Esophagus squamous epithelium (tissue), 5 donors: ENCODE results near the gene PAOX. TPM values are rescaled to one million over a fixed set of nuclear protein-coding genes. Genes with fewer than 3 reads are reported as not detected.
"Not testable (repeated sequence)": the region's sequence is repeated elsewhere in the genome, so short reads cannot be mapped to it uniquely, and the experiment has no call there.

Experiments
- DNase-seq: peaks from one replicate; lab custom pipeline; 2025; lab: John Stamatoyannopoulos, UW
- H3K27ac ChIP-seq, 4 donors: fragments of 200-600 bp; sonication (generic); one replicate each; pipeline ENCODE4 v1.5.1; 2016 to 2019; ENCODE audit warnings: mild to moderate bottlenecking in 1 of 4
- H3K27me3 ChIP-seq, 4 donors: fragments of 200-600 bp; sonication (generic); 1 replicate in 3 of 4; 2 replicates in 1 of 4; pipeline versions ENCODE4 v1.5.1 to v1.6.0; 2017 to 2021; ENCODE audit warnings: antibody characterized with exemption in 1 of 4
- H3K36me3 ChIP-seq, 3 donors: fragments of 200-600 bp; sonication (generic); one replicate each; pipeline ENCODE4 v1.5.1; 2016 to 2019
- H3K4me1 ChIP-seq, 3 donors: fragments of 200-600 bp; sonication (generic); one replicate each; pipeline ENCODE4 v1.5.1; 2017 to 2019
- H3K4me3 ChIP-seq, 4 donors: fragments of 200-600 bp; sonication (generic); 1 replicate in 3 of 4; 2 replicates in 1 of 4; pipeline ENCODE4 v1.5.1; 2016 to 2019; ENCODE audit warnings: mild to moderate bottlenecking in 2 of 4, moderate library complexity in 1 of 4
- H3K9me3 ChIP-seq, 3 donors: fragments of 200-600 bp; sonication (generic); one replicate each; pipeline ENCODE4 v1.5.1; 2016 to 2019
- CTCF ChIP-seq, 6 experiments: fragments of 450-650 bp in 4 of 6; fragments of 200-600 bp in 2 of 6; sonication (generic) in 2 of 6; IDR thresholded peaks; one replicate each; pipeline ENCODE4 v1.5.1; 2016 to 2019; ENCODE audit warnings: antibody characterized with exemption in 6 of 6, mild to moderate bottlenecking in 4 of 6, moderate library complexity in 4 of 6
- POLR2A ChIP-seq, 4 donors: fragments of 450-650 bp; IDR thresholded peaks; one replicate each; pipeline ENCODE4 v1.6.1; 2017; ENCODE audit warnings: antibody characterized with exemption in 4 of 4, mild to moderate bottlenecking in 4 of 4, moderate library complexity in 3 of 4
- WGBS, 2 donors: methylation state at CpG; one replicate each; pipeline ENCODE4 v1.1.5; 2018; 5-methylcytosine and 5-hydroxymethylcytosine counted together
- intact Hi-C: fragments of 100-400 bp; cut with DNase I; formaldehyde crosslinking; loops from one replicate; pipeline ENCODE4 v1.15.0; 2022
- total RNA-seq, 4 donors: library from RNA; depleted of rRNA; stranded (reverse); fragments of >200 nt; gene quantifications; one replicate each; pipeline ENCODE4 v1.1.0, GENCODE V29; 2016
- donor health status: DM: yes; HTN: yes; CAD: no.

PAOX gene
- total RNA-seq, 4 donors from 2014 or later, result 11.5 to 16.6 (median 15.9) TPM

GRCh38 chr10:133422223-133422806 lies 43.3 kb downstream of the PAOX start:
- DNase-seq, result no peak
- peaks cover 0 to 15% (median 11%) of the 10 kb centered on the region in 3 donors for H3K4me1 ChIP-seq
- peaks cover 0 to 47% (median 13%) of the 10 kb centered on the region in 3 donors for H3K36me3 ChIP-seq
- TF ChIP-seq CTCF (IDR thresholded peaks at IDR 0.05), result no peak
- no peak for TF ChIP-seq POLR2A (IDR thresholded peaks at IDR 0.05)
- no peak overlapping the region for H3K4me3 ChIP-seq
- intact Hi-C loops, result no loop called here
- H3K27ac ChIP-seq, result no peak overlapping the region
- 66 to 80% methylated on average over 1 to 7 of the region's 16 CpGs for WGBS, 2 donors
- H3K9me3 ChIP-seq, result no peaks in the 10 kb centered on the region
- H3K27me3 ChIP-seq, result peaks cover 0 to 34% (median 3%) of the 10 kb centered on the region in 4 donors

GRCh38 chr10:133422807-133423771 lies 44.0 kb downstream of the PAOX start:
- TF ChIP-seq POLR2A (IDR thresholded peaks at IDR 0.05) (no peak), CTCF (IDR thresholded peaks at IDR 0.05) (no peak)
- DNase-seq, result no peak
- WGBS, 2 donors, result 5 to 80% methylated on average over 2 to 24 of the region's 88 CpGs

GRCh38 chr10:133424102-133424501 lies 45.0 kb downstream of the PAOX start:
- no CpG with 5 or more reads among the region's 46 CpGs for WGBS, 2 donors
- Histone ChIP-seq H3K4me1 (peaks cover 0 to 15% (median 11%) of the 10 kb centered on the region in 3 donors), H3K27me3 (peaks cover 0 to 34% (median 3%) of the 10 kb centered on the region in 4 donors), H3K36me3 (peaks cover 0 to 31% (median 5%) of the 10 kb centered on the region in 3 donors)
- H3K27ac ChIP-seq, intact Hi-C loops, H3K4me3 ChIP-seq, DNase-seq, H3K9me3 ChIP-seq: not testable (repeated sequence)

More at GRCh38 chr10:133422807-133423771, 44.0 kb downstream of the PAOX start:
- H3K4me1 ChIP-seq, result peaks cover 0 to 15% (median 11%) of the 10 kb centered on the region in 3 donors
- H3K27me3 ChIP-seq, result peaks cover 0 to 34% (median 3%) of the 10 kb centered on the region in 4 donors
- no peaks in the 10 kb centered on the region for H3K9me3 ChIP-seq
- H3K27ac ChIP-seq, result no peak overlapping the region
- intact Hi-C loops, result no loop called here
- H3K4me3 ChIP-seq, result peak overlapping the region in 2 of 4 donors; percentile 29 to 48
- H3K36me3 ChIP-seq, result peaks cover 0 to 41% (median 13%) of the 10 kb centered on the region in 3 donors

GRCh38 chr10:133424601-133425000 lies 45.5 kb downstream of the PAOX start, which contains the start of gene SPRN:
TSS of gene SPRN (minus strand) at chr10:133424625. CDS start at chr10:133423681, 944 bp downstream.
- intact Hi-C loops, DNase-seq, H3K27ac ChIP-seq, H3K9me3 ChIP-seq: not testable (repeated sequence)
- Histone ChIP-seq H3K27me3 (peaks cover 0 to 34% (median 3%) of the 10 kb centered on the region in 4 donors), H3K4me3 (peak within 1 kb of the TSS in 2 of 4 donors; percentile 29 to 48), H3K36me3 (peaks cover 0 to 26% (median under 1%) of the 10 kb centered on the region in 3 donors), H3K4me1 (peaks cover 0 to 15% (median 11%) of the 10 kb centered on the region in 3 donors)
- no CpG with 5 or more reads among the region's 37 CpGs for WGBS, 2 donors

- H3K27me3 ChIP-seq, intact Hi-C loops, H3K4me1 ChIP-seq, DNase-seq, H3K36me3 ChIP-seq, H3K27ac ChIP-seq, H3K9me3 ChIP-seq, H3K4me3 ChIP-seq: not testable (repeated sequence)
- 24 to 53% methylated on average over 4 of the region's 4 CpGs for WGBS, 2 donors
Measured at GRCh38 chr10:133429571-133429970, 50.5 kb downstream of the PAOX start.

GRCh38 chr10:133431888-133432613 lies 53.0 kb downstream of the PAOX start:
- H3K27ac ChIP-seq, H3K4me3 ChIP-seq, H3K9me3 ChIP-seq, H3K36me3 ChIP-seq, H3K27me3 ChIP-seq, intact Hi-C loops, DNase-seq, H3K4me1 ChIP-seq: not testable (repeated sequence)
- WGBS, 2 donors, result no CpG with 5 or more reads among the region's 9 CpGs

- H3K4me1 ChIP-seq, H3K27ac ChIP-seq, intact Hi-C loops, H3K36me3 ChIP-seq, H3K9me3 ChIP-seq, DNase-seq, H3K4me3 ChIP-seq, H3K27me3 ChIP-seq: not testable (repeated sequence)
- no CpG with 5 or more reads among the region's 25 CpGs for WGBS, 2 donors
Measured at GRCh38 chr10:133432789-133433188, 53.7 kb downstream of the PAOX start.
